ENCODE measurements around the gene SURF4.
"Not testable (repeated sequence)": the region's sequence is repeated elsewhere in the genome, so short reads cannot be mapped to it uniquely, and the experiment has no call there.

The SURF4 gene

GRCh38 chr9:133331641-133332380 lies 44.0 kb downstream of the SURF4 start:
- DNase-seq: no peak

GRCh38 chr9:133331221-133331620 lies 44.6 kb downstream of the SURF4 start:
- no peak for DNase-seq

GRCh38 chr9:133329306-133330156 lies 46.3 kb downstream of the SURF4 start:
- DNase-seq: not testable (repeated sequence)

GRCh38 chr9:133327834-133328484 lies 47.9 kb downstream of the SURF4 start:
- DNase-seq: no peak

- DNase-seq: not testable (repeated sequence)
Observed at GRCh38 chr9:133327021-133327420, 48.8 kb downstream of the SURF4 start.

GRCh38 chr9:133323991-133324703 lies 51.7 kb downstream of the SURF4 start:
- DNase-seq: no peak

GRCh38 chr9:133323211-133323610 lies 52.6 kb downstream of the SURF4 start:
- DNase-seq: no peak

- DNase-seq: no peak
Observed at GRCh38 chr9:133322701-133323100, 53.2 kb downstream of the SURF4 start.

- DNase-seq: no peak
Observed at GRCh38 chr9:133321411-133321935, 54.4 kb downstream of the SURF4 start.

GRCh38 chr9:133320421-133320881 lies 55.4 kb downstream of the SURF4 start:
- DNase-seq: no peak

- DNase-seq: not testable (repeated sequence)
Observed at GRCh38 chr9:133317551-133317950, 58.3 kb downstream of the SURF4 start.

- no peak for DNase-seq
Observed at GRCh38 chr9:133315997-133316396, 59.9 kb downstream of the SURF4 start.
